ENCODE measurements around the gene XRCC5. TPM values are rescaled to one million over a fixed set of nuclear protein-coding genes. Genes with fewer than 3 reads are reported as not detected.

XRCC5 gene
- total and polyA plus RNA-seq, 2 donors (not counting 1 experiment from before 2014, with no cell fraction given), result 152 to 278 TPM

- Histone ChIP-seq H3K9me3 (ENCODE audit: control insufficient read depth, insufficient read depth, low read depth, low read length) (no peaks in the 10 kb centered on the region), H3K27me3 (ENCODE audit: control insufficient read depth, insufficient read depth, low read length) (no peaks in the 10 kb centered on the region), H3K27ac (ENCODE audit: insufficient read depth, low read length) (no peak overlapping the region), H3K4me3 (replicated peaks in 1 of 4; ENCODE audit: control extremely low read depth in 1 of 4, insufficient read depth in 1 of 4, low read depth in 3 of 4, low read length in 4 of 4) (no peak overlapping the region), H4K20me1 (ENCODE audit: control insufficient read depth, extremely low read depth, insufficient read depth, low read length) (no peaks in the 10 kb centered on the region), H3K4me1 (ENCODE audit: control insufficient read depth, extremely low read depth, insufficient read depth, low read length) (peaks cover 7% of the 10 kb centered on the region), H3K79me2 (ENCODE audit: control insufficient read depth, insufficient read depth, low read length) (peaks cover 60% of the 10 kb centered on the region), H2AFZ (ENCODE audit: low read length) (no peak overlapping the region), H3K4me2 (ENCODE audit: extremely low read depth, insufficient read depth, low read length) (no peak overlapping the region), H3K36me3 (ENCODE audit: control insufficient read depth, insufficient read depth, low read length) (peaks cover 12% of the 10 kb centered on the region), H3K9ac (ENCODE audit: insufficient read depth, low read length) (no peak overlapping the region)
- TF ChIP-seq CTCF (conservative IDR thresholded peaks at IDR 0.05 in 1 of 2, IDR thresholded peaks at IDR 0.05 in 1 of 2; ENCODE audit: low read depth in 1 of 2, low read length in 2 of 2) (no peak), EZH2 (IDR thresholded peaks at IDR 0.05; ENCODE audit: low read length, missing control alignments) (no peak)
- no peak for DNase-seq (ENCODE audit: low read depth in 2 of 2)
Observed at GRCh38 chr2:216116418-216116817, 7.3 kb downstream of the XRCC5 start.

DNA sequence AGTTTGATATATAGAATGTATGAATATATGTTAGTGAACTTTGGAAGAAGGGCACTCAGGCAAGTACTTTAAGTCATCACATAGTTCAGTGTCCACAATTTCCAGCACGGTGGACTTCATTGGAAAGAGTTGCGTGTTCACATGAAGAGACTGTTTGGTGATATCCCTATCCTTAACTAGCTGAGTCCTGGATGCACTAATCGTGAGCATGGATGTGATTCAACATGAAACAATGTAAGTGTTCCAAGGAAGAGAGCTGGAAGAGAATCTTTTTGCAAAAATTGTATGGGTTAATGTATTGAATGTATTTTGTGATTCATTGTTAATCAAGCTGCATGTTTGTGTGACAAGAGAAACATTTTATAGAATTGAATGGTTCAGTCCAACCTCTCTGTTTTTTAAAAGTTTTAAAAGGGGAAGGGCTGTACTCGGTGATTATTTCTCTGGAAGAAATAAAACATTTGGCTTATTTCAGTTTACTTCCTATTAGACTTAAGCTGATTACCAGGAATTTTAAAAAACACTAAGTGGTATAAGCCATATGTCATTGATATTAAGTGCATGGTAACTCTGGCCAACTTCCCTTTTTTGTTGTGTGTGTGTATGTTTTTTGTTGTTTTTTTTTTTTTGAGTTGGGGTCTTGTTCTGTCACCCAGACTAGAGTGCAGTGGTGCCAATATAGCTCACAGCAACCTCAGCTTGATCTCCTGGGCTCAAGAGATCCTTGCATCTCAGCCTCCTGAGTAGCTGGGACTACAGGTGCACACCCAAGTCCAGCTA lies 8.6 kb downstream of the XRCC5 start:
- no peaks in the 10 kb centered on the region for H4K20me1 ChIP-seq (ENCODE audit: control insufficient read depth, extremely low read depth, insufficient read depth, low read length)
- DNase-seq (ENCODE audit: low read depth in 2 of 2), result peak; percentile 21 to 64
- no peak overlapping the region for H3K27ac ChIP-seq (ENCODE audit: insufficient read depth, low read length)
- H3K4me3 ChIP-seq (replicated peaks in 1 of 4; ENCODE audit: control extremely low read depth in 1 of 4, insufficient read depth in 1 of 4, low read depth in 3 of 4, low read length in 4 of 4), result no peak overlapping the region
- H3K9ac ChIP-seq (ENCODE audit: insufficient read depth, low read length), result no peak overlapping the region
- no peaks in the 10 kb centered on the region for H3K27me3 ChIP-seq (ENCODE audit: control insufficient read depth, insufficient read depth, low read length)
- peaks cover 53% of the 10 kb centered on the region for H3K79me2 ChIP-seq (ENCODE audit: control insufficient read depth, insufficient read depth, low read length)
- H3K4me1 ChIP-seq (ENCODE audit: control insufficient read depth, extremely low read depth, insufficient read depth, low read length), result peaks cover 7% of the 10 kb centered on the region
- H2AFZ ChIP-seq (ENCODE audit: low read length), result no peak overlapping the region
- no peaks in the 10 kb centered on the region for H3K9me3 ChIP-seq (ENCODE audit: control insufficient read depth, insufficient read depth, low read depth, low read length)
- peaks cover 12% of the 10 kb centered on the region for H3K36me3 ChIP-seq (ENCODE audit: control insufficient read depth, insufficient read depth, low read length)
- no peak overlapping the region for H3K4me2 ChIP-seq (ENCODE audit: extremely low read depth, insufficient read depth, low read length)
- TF ChIP-seq CTCF (conservative IDR thresholded peaks at IDR 0.05 in 1 of 2, IDR thresholded peaks at IDR 0.05 in 1 of 2; ENCODE audit: low read depth in 1 of 2, low read length in 2 of 2), result no peak
- no peak for TF ChIP-seq EZH2 (IDR thresholded peaks at IDR 0.05; ENCODE audit: low read length, missing control alignments)

DNA sequence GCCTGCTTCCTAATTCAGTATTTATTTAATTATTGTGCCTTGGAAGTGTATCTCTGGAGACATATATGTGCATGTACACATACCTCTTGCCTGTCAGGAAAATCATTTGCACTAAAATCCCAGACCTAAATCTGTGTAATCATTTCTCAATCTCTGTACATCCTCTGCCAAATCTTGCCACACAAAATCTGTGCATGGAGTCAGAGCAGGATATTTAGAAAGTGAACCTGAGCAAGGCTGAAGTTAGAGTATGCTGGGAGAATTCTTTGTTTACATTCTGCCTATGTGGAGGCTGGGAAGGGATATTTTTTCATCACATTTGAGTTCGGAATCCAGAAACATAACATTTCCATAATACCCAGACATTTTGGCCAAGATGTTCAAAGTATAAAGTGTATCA lies 9.3 kb downstream of the XRCC5 start:
- Histone ChIP-seq H2AFZ (ENCODE audit: low read length) (no peak overlapping the region), H3K9ac (ENCODE audit: insufficient read depth, low read length) (no peak overlapping the region), H3K27me3 (ENCODE audit: control insufficient read depth, insufficient read depth, low read length) (no peaks in the 10 kb centered on the region), H3K79me2 (ENCODE audit: control insufficient read depth, insufficient read depth, low read length) (peaks cover 51% of the 10 kb centered on the region), H3K27ac (ENCODE audit: insufficient read depth, low read length) (no peak overlapping the region), H3K4me3 (replicated peaks in 1 of 4; ENCODE audit: control extremely low read depth in 1 of 4, insufficient read depth in 1 of 4, low read depth in 3 of 4, low read length in 4 of 4) (no peak overlapping the region), H3K9me3 (ENCODE audit: control insufficient read depth, insufficient read depth, low read depth, low read length) (no peaks in the 10 kb centered on the region), H4K20me1 (ENCODE audit: control insufficient read depth, extremely low read depth, insufficient read depth, low read length) (no peaks in the 10 kb centered on the region), H3K4me1 (ENCODE audit: control insufficient read depth, extremely low read depth, insufficient read depth, low read length) (peaks cover 7% of the 10 kb centered on the region), H3K36me3 (ENCODE audit: control insufficient read depth, insufficient read depth, low read length) (peaks cover 9% of the 10 kb centered on the region), H3K4me2 (ENCODE audit: extremely low read depth, insufficient read depth, low read length) (no peak overlapping the region)
- no peak for TF ChIP-seq CTCF (conservative IDR thresholded peaks at IDR 0.05 in 1 of 2, IDR thresholded peaks at IDR 0.05 in 1 of 2; ENCODE audit: low read depth in 1 of 2, low read length in 2 of 2)
- no peak for TF ChIP-seq EZH2 (IDR thresholded peaks at IDR 0.05; ENCODE audit: low read length, missing control alignments)
- peak in 1 of 2 donors; percentile 60 for DNase-seq (ENCODE audit: low read depth in 2 of 2)
